ENCODE results near the gene CBFB. TPM values are rescaled to one million over a fixed set of nuclear protein-coding genes. Genes with fewer than 3 reads are reported as not detected.
A peak's percentile ranks its signal among the peaks of the same experiment; 100 is the strongest.

CBFB gene
- total RNA-seq, 1 donor from 2014 or later, result 61.3 TPM

GRCh38 chr16:67104845-67105244 is 75.9 kb downstream of the CBFB start:
- no peak overlapping the region for H3K4me3 Mint-ChIP-seq (ENCODE audit: unreplicated experiment)

GRCh38 chr16:67105246-67105645 is 76.3 kb downstream of the CBFB start:
- no peak overlapping the region for H3K4me3 Mint-ChIP-seq (ENCODE audit: unreplicated experiment)
- H3K27me3 Mint-ChIP-seq (ENCODE audit: low read depth), result no peaks in the 10 kb centered on the region
- no peak overlapping the region for H3K27ac Mint-ChIP-seq (ENCODE audit: unreplicated experiment)
- no peak for DNase-seq (ENCODE audit: low spot score)
- TF ChIP-seq CTCF (IDR thresholded peaks at IDR 0.05), result no peak
- peaks cover 14% of the 10 kb centered on the region for H3K4me1 Mint-ChIP-seq (ENCODE audit: low read depth)
- H3K9me3 Mint-ChIP-seq (ENCODE audit: low read depth), result no peaks in the 10 kb centered on the region
- peaks cover 4% of the 10 kb centered on the region for H3K36me3 Mint-ChIP-seq (ENCODE audit: low read depth)

More at GRCh38 chr16:67104845-67105244, 75.9 kb downstream of the CBFB start:
- TF ChIP-seq CTCF (IDR thresholded peaks at IDR 0.05), result no peak
- peaks cover 11% of the 10 kb centered on the region for H3K4me1 Mint-ChIP-seq (ENCODE audit: low read depth)
- no peaks in the 10 kb centered on the region for H3K27me3 Mint-ChIP-seq (ENCODE audit: low read depth)
- no peaks in the 10 kb centered on the region for H3K9me3 Mint-ChIP-seq (ENCODE audit: low read depth)
- H3K36me3 Mint-ChIP-seq (ENCODE audit: low read depth), result peaks cover 4% of the 10 kb centered on the region
- H3K27ac Mint-ChIP-seq (ENCODE audit: unreplicated experiment), result no peak overlapping the region
- no peak for DNase-seq (ENCODE audit: low spot score)

GRCh38 chr16:67105881-67106280 is 76.9 kb downstream of the CBFB start:
- Mint-ChIP-seq H3K9me3 (ENCODE audit: low read depth) (no peaks in the 10 kb centered on the region), H3K27ac (ENCODE audit: unreplicated experiment) (no peak overlapping the region), H3K4me3 (ENCODE audit: unreplicated experiment) (no peak overlapping the region), H3K4me1 (ENCODE audit: low read depth) (peaks cover 20% of the 10 kb centered on the region), H3K36me3 (ENCODE audit: low read depth) (peaks cover 4% of the 10 kb centered on the region), H3K27me3 (ENCODE audit: low read depth) (no peaks in the 10 kb centered on the region)
- TF ChIP-seq CTCF (IDR thresholded peaks at IDR 0.05), result no peak
- DNase-seq (ENCODE audit: low spot score), result no peak

GRCh38 chr16:67108489-67108888 is 79.5 kb downstream of the CBFB start:
- Mint-ChIP-seq H3K9me3 (ENCODE audit: low read depth) (no peaks in the 10 kb centered on the region), H3K27ac (ENCODE audit: unreplicated experiment) (no peak overlapping the region), H3K36me3 (ENCODE audit: low read depth) (peaks cover 2% of the 10 kb centered on the region), H3K27me3 (ENCODE audit: low read depth) (no peaks in the 10 kb centered on the region), H3K4me3 (ENCODE audit: unreplicated experiment) (no peak overlapping the region), H3K4me1 (ENCODE audit: low read depth) (peaks cover 25% of the 10 kb centered on the region)
- DNase-seq (ENCODE audit: low spot score), result no peak
- no peak for TF ChIP-seq CTCF (IDR thresholded peaks at IDR 0.05)

- Mint-ChIP-seq H3K4me3 (ENCODE audit: unreplicated experiment) (peak overlapping the region; percentile 97), H3K4me1 (ENCODE audit: low read depth) (peaks cover 25% of the 10 kb centered on the region), H3K27me3 (ENCODE audit: low read depth) (no peaks in the 10 kb centered on the region), H3K27ac (ENCODE audit: unreplicated experiment) (peak overlapping the region; percentile 95), H3K36me3 (ENCODE audit: low read depth) (peaks cover 2% of the 10 kb centered on the region), H3K9me3 (ENCODE audit: low read depth) (no peaks in the 10 kb centered on the region)
- TF ChIP-seq CTCF (IDR thresholded peaks at IDR 0.05), result no peak
- no peak for DNase-seq (ENCODE audit: low spot score)
Observed at GRCh38 chr16:67108931-67109406, 80.0 kb downstream of the CBFB start.
